OCI-LY7 (cell line): ENCODE measurements around the gene DNAAF3. TPM values are rescaled to one million over a fixed set of nuclear protein-coding genes. Genes with fewer than 3 reads are reported as not detected.

ENCODE experiments used
- BruUV-seq: library from RNA; stranded (reverse); fragments of 400-500 nt; replicated peaks from 2 replicates; lab custom pipeline; 2021; lab: Mats Ljungman, UMichigan
- CTCF ChIA-PET: fragments of 300-600 bp; sonication (Branson Sonifier 250); formaldehyde crosslinking; loops from one replicate; lab custom pipeline; 2022; ENCODE audit warnings: antibody characterized with exemption; ENCODE audit not compliant: unreplicated experiment; lab: Charles Lee
- POLR2A ChIA-PET: fragments of 300-600 bp; sonication (Branson Sonifier 250); formaldehyde crosslinking; loops from one replicate; lab custom pipeline; 2022; ENCODE audit warnings: antibody characterized with exemption; lab: Charles Lee
- DNase-seq: peaks from one replicate; pipeline ENCODE4 v3.0.0-alpha.2; 2015; ENCODE audit warnings: low spot score
- H2AFZ ChIP-seq: fragments of 200-600 bp; sonication (generic), shearing (Covaris generic); 2 replicates; pipeline ENCODE4 v1.6.1; 2014; ENCODE audit warnings: mild to moderate bottlenecking, antibody characterized with exemption, low read length, moderate library complexity
- H3K27ac ChIP-seq: fragments of 200-600 bp; sonication (generic); 2 replicates; pipeline ENCODE4 v1.5.1; 2014; ENCODE audit warnings: mixed run types, low read depth, mild to moderate bottlenecking, moderate library complexity, low read length, inconsistent platforms; ENCODE audit not compliant: poor library complexity, severe bottlenecking
- H3K36me3 ChIP-seq: fragments of 200-600 bp; sonication (generic); 2 replicates; pipeline ENCODE4 v1.6.1; 2014; ENCODE audit warnings: mild to moderate bottlenecking, antibody characterized with exemption, low read length, moderate library complexity, mixed read lengths; ENCODE audit not compliant: insufficient read depth
- H3K4me1 ChIP-seq: fragments of 200-600 bp; sonication (generic); 2 replicates; pipeline ENCODE4 v1.5.1; 2014; ENCODE audit warnings: mild to moderate bottlenecking, low read length; ENCODE audit not compliant: insufficient read depth, poor library complexity, severe bottlenecking
- H3K4me2 ChIP-seq: fragments of 200-600 bp; sonication (generic); 2 replicates; pipeline ENCODE4 v1.6.1; 2014; ENCODE audit warnings: mild to moderate bottlenecking, low read length
- H3K4me3 ChIP-seq: fragments of 200-600 bp; sonication (generic); 2 replicates; pipeline ENCODE4 v1.5.1; 2014; ENCODE audit warnings: mild to moderate bottlenecking, low read depth, low read length; ENCODE audit not compliant: poor library complexity, severe bottlenecking
- H3K79me2 ChIP-seq: fragments of 200-600 bp; sonication (generic); 2 replicates; pipeline ENCODE4 v1.6.1; 2016; ENCODE audit warnings: low read depth, mild to moderate bottlenecking, low read length, moderate library complexity, mixed read lengths; ENCODE audit not compliant: insufficient read depth
- H3K9me2 ChIP-seq: fragments of 200-600 bp; sonication (generic); 2 replicates; pipeline ENCODE4 v1.6.1; 2016; ENCODE audit warnings: mild to moderate bottlenecking, low read length, mixed read lengths; ENCODE audit not compliant: insufficient read depth
- H3K9me3 ChIP-seq: fragments of 200-600 bp; sonication (generic); 2 replicates; pipeline ENCODE4 v1.6.1; 2014; ENCODE audit warnings: mild to moderate bottlenecking, mixed run types, low read length, mixed read lengths
- H4K20me1 ChIP-seq: fragments of 200-600 bp; sonication (generic); 2 replicates; pipeline ENCODE4 v1.6.1; 2014; ENCODE audit warnings: mild to moderate bottlenecking, antibody characterized with exemption, low read length, moderate library complexity, mixed read lengths; ENCODE audit not compliant: insufficient read depth
- CTCF ChIP-seq: fragments of 200-600 bp; sonication (generic); conservative IDR thresholded peaks from 2 replicates; pipeline ENCODE4 v1.5.1; 2014; ENCODE audit warnings: mild to moderate bottlenecking, antibody characterized with exemption, low read length, moderate library complexity, mixed read lengths
- EZH2phosphoT487 ChIP-seq: fragments of 200-600 bp; sonication (generic); IDR thresholded peaks from 2 replicates; pipeline ENCODE4 v1.6.1; 2018; ENCODE audit warnings: low read depth, borderline replicate concordance, mild to moderate bottlenecking, mixed run types, antibody characterized with exemption, low read length, moderate library complexity, mixed read lengths
- intact Hi-C: fragments of 100-400 bp; cut with micrococcal nuclease; formaldehyde crosslinking; loops from one replicate; pipeline ENCODE4 v1.10.0; 2022; ENCODE audit not compliant: unreplicated experiment
- total RNA-seq, 2 experiments: library from RNA; depleted of rRNA in 1 of 2; stranded (reverse); fragments of >200 nt in 1 of 2; shearing (Covaris generic) in 1 of 2; gene quantifications; 2 replicates each; pipeline ENCODE4 v1.2.3, GENCODE V29; 2014 to 2022

The DNAAF3 gene
- total RNA-seq, 2 experiments from 2014 or later: 2.5 to 2.8 TPM

- Histone ChIP-seq H3K4me3 (no peak overlapping the region), H3K9me3 (no peaks in the 10 kb centered on the region), H3K4me2 (no peak overlapping the region), H3K9me2 (no peaks in the 10 kb centered on the region), H2AFZ (no peak overlapping the region), H3K79me2 (no peaks in the 10 kb centered on the region), H3K4me1 (peaks cover 45% of the 10 kb centered on the region), H4K20me1 (no peaks in the 10 kb centered on the region), H3K27ac (no peak overlapping the region), H3K36me3 (no peaks in the 10 kb centered on the region)
- ChIA-PET CTCF (no interaction called here), POLR2A (no interaction called here)
- no TSS peak for BruUV-seq
- TF ChIP-seq CTCF: no peak
- TF ChIP-seq EZH2phosphoT487: no peak
- intact Hi-C loops: no loop called here
- DNase-seq: no peak
Observed at GRCh38 chr19:55137915-55138314, 28.5 kb downstream of the DNAAF3 start.

DNA sequence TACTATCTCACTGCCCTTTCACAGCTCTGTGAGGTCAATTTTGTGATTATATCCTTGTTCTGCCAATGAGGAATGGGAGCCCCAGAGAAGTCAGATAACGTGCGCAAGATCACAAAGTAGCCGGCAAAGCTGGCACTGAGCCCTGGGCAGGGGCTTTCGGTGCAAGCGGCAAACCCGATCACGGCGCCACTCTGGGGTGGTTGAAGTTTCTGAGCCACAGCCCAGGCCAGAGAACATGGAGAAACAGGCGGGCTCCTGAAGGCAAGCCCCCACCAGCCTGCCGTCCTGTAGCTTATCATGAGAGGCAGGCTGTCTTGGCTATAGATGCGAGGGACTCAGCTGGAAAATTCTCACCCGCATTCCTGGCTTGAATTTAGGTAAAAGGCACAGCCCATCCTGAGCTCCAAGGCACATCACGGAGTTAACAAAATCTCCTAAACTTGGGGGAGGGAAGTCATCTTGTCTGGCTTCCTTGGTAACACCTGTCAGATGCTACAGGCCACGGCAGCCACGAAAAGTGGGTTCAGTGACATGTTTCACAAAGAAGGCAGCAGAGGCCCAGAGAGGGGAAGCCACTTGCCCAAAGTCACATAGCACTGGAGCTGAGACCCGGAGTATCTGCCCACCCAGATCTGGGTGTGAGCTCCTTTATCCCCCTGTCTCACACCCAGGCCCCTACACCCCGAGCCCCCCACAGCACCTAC, 29.9 kb downstream of the DNAAF3 start:
- Histone ChIP-seq H3K4me3 (no peak overlapping the region), H2AFZ (no peak overlapping the region), H3K79me2 (no peaks in the 10 kb centered on the region), H3K27ac (no peak overlapping the region), H4K20me1 (no peaks in the 10 kb centered on the region), H3K36me3 (no peaks in the 10 kb centered on the region), H3K4me2 (no peak overlapping the region), H3K9me2 (no peaks in the 10 kb centered on the region), H3K9me3 (no peaks in the 10 kb centered on the region), H3K4me1 (peaks cover 49% of the 10 kb centered on the region)
- intact Hi-C loops: no loop called here
- CTCF ChIA-PET: interaction anchor here (0.6 kb wide), 1 partner anchor 62 kb away, joined by 3 read pairs; no protein-coding TSS in a partner anchor
- no TSS peak for BruUV-seq
- POLR2A ChIA-PET: interaction anchor here (0.6 kb wide), 1 partner anchor 267 kb away, joined by 3 read pairs; no protein-coding TSS in a partner anchor
- no peak for TF ChIP-seq EZH2phosphoT487
- TF ChIP-seq CTCF: no peak
- DNase-seq: no peak

DNA sequence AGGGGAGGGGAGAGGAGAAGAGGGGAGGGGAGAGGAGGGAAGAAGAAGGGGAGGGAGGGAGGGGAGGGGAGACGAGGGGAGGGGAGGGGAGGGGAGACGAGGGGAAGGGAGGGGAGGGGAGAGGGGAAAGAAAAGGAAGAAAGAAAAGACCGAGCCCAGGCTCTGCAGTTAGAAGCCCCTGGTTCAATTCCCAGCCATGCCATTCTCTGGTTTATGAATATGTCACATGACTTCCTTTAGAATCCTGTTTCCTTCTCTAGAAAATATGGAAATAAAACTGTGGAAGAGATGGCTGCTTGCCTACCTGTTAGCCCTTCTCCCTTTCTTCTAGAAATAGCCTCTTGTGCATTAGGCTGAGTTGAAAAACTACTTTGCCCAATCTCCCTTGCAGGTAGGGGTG, 31.7 kb downstream of the DNAAF3 start:
- Histone ChIP-seq H3K4me3 (no peak overlapping the region), H2AFZ (no peak overlapping the region; the same call in 1 of the 2 replicates), H4K20me1 (no peaks in the 10 kb centered on the region), H3K4me2 (peak overlapping the region; percentile 45), H3K79me2 (no peaks in the 10 kb centered on the region), H3K9me3 (no peaks in the 10 kb centered on the region), H3K27ac (peak overlapping the region; percentile 52), H3K4me1 (peaks cover 47% of the 10 kb centered on the region), H3K36me3 (no peaks in the 10 kb centered on the region), H3K9me2 (no peaks in the 10 kb centered on the region)
- no peak for TF ChIP-seq EZH2phosphoT487
- intact Hi-C loops: loop anchor here (1.0 kb wide), 1 partner anchor 21 kb away; no protein-coding TSS in a partner anchor
- ChIA-PET POLR2A (no interaction called here), CTCF (no interaction called here)
- BruUV-seq: no TSS peak
- peak; percentile 31 for DNase-seq
